NK-92 treated with Interleukin-12 subunit alpha and Interleukin-12 subunit beta, amount 100 ng/mL, for 24 hours (cell line): ENCODE measurements around the gene PKNOX2.

Experiments used
- DNase-seq: peaks from one replicate; lab custom pipeline; 2025; lab: John Stamatoyannopoulos, UW

The PKNOX2 gene

DNA sequence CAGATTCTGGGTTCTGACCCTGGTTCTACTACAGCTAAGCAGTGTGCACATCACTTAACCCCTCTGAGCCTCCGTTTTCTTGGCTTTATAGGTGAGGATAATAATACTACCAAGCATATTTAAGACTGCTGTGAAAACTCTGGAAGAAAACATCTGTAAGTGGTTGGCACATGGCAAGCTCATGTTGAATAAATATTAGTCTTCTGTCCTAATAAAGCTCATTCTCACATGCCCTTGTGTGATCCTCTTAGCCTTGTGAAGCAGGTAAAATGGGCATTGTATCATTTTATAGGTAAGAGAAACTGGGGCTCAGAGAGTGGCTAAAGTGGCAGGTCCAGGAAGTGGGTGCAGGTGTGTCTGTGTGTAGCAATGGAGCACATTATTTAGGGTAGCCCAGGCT, 8.5 kb downstream of the PKNOX2 start:
- DNase-seq = no peak

DNA sequence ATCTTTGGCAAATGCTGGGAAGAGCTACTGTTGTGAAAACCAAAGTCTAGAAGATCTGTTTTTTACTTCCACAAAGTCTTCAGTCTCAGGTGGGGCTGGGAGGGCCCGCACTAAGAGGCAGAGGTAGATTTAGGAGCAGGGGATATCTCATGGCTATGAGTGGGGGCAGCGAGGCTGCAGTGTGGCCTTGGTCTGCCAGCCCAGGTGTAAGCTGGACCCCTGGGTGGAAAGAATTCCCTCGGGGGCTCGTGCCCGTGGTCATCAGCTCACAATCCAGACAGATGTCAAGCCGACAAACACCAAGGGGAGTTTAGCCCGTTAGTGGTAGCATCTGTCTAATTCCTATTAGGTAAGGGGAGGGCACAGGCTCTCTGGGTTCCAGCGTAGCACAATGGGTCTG, 9.0 kb downstream of the PKNOX2 start:
- DNase-seq = no peak

DNA sequence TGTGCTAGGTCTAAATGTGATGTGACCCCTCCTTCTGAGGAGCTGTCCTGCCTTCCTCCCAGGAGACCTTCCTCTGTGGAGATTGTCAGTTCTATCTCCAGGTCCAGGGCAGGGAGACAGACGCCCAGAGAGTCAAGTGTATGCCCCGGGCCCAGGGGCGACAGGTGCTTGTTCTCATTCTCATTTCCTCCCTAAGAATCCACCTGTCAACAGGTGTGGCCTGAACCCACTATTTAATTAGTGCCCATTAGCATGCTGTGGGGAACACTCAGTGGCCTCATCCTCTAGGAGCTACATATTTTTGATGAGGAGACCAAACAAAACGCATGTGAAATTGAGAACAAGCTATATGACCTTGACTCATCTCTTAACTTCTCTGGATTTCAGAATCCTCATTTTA, 9.5 kb downstream of the PKNOX2 start:
- DNase-seq = no peak

DNA sequence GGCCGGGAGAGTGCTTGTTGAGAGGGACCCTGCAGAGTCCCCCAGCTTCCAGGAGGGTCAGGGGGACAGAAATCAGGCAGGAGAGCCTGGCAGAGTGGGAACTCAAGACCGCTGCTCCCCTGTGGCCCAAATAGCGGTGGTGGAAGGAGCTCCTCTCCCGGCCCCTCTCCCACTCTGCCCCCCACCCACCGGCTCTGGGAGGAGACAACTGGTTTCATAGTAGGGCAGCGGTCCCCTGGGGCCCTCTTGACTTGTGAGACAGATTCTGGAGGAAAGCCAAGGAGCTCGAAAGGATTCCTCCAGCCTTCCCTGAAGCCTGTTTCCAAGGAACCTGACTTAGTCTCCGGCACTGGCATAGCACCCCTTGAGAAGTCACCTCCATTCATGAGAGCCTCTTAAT, 10.1 kb downstream of the PKNOX2 start:
- no peak for DNase-seq

DNA sequence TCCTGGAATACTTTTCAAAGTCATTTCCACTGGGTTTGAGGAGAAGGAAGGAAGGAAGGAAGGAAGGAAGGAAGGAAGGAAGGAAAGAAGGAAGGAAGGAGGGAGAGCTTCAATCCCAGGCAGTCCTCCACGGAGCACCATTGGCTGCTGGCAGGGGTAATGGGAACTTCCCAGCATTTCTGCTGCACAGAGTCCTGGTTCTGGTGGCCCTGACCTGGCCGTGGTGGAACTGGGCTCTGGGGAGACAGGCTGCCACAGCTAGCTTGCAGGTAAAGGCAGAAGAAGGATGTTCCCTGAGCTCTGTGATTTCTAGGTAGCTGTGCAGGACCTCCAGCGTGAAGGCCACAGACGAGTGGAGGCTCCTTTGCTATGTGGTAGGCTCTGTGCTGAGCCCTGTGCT, 10.6 kb downstream of the PKNOX2 start:
- DNase-seq = no peak

DNA sequence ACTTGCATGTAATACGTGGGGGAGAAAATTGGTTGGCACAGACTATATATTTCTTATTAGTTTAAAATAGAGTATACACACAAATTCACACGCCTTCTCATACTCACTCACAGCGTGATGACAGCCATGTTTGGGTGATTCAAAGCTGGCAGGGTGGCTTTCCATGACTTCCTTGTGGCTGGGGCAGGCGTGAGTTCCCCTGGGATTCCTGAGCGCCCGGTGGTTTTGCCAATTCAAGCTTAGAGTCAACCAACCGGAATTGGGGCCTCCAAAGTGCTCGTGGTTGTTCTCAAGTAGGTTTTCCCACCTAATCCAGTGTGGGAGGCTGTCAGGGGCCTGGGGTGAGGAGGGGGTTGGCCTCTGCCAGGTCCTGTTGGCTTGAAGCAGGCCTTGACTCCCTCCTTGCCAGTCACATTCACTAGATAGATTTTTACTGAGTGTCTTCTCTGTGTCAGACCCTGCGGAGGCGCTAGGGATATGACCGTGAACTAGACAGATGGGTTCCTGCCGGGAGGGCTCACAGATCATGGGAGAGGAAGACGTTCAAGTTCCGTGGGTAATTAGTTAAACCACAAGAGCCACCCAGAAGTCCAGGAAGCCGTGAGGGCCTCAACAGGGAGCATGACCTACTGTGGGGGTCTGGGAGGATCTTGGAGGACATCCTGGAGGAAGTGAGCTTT, 11.5 kb downstream of the PKNOX2 start:
- DNase-seq = no peak

DNA sequence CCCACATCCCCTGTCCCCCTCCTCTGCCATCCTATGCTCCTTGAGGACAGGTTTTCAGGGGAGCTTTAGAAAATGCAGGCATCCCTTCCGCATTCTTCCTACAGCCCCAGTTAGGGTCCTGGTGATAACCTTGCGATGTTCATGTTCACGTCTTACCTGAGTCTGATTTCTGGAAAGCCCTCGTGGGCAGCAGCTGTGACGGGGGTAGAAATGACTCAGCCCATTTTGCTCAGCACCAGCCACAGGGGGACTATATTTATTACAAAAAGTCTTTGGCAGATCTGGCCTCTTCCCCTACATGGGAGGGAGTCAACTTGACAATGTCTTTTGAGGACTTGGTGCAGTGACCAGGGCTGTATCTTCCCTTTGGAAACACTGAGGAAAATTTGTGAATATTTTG, 12.3 kb downstream of the PKNOX2 start:
- DNase-seq = no peak

DNA sequence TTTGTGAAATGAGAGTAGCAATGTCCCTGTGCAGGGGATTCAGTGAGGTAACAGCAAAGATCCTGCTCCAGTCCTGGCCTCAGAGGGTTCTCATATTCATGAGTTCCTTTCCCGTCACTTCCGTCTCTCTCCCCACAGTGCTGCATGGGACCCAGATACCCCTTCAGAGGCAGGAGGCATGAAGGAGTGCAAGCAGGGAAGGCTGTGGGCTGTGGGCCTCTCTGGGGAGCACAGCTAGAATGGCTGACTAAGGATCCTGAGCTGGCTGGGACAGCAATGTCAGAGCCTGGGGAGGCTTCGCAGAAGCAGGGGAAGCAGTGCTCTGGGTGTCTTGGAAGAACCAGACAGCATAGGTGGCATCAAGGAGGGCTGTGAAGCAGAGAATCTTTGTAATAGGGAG, 13.0 kb downstream of the PKNOX2 start:
- no peak for DNase-seq

DNA sequence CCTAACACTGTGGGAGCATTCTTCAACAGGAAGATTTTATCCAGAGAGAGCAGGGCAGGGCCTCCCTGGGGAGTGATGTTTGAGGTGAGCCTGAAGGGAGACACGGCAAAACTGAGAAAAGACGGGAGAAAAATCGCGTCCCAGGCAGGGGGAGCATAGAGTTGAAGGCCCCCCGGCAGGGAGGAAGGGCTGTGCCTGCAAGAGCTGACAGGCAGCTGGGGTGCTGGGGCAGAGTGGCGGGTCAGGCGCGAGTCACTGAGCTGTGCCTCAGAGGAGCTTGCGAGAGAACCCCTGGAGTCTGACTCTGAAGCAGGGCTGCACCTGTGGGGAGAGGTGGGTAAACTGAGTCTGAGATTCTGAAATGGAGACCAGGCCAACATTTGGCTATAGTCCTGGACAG, 14.8 kb downstream of the PKNOX2 start:
- no peak for DNase-seq

DNA sequence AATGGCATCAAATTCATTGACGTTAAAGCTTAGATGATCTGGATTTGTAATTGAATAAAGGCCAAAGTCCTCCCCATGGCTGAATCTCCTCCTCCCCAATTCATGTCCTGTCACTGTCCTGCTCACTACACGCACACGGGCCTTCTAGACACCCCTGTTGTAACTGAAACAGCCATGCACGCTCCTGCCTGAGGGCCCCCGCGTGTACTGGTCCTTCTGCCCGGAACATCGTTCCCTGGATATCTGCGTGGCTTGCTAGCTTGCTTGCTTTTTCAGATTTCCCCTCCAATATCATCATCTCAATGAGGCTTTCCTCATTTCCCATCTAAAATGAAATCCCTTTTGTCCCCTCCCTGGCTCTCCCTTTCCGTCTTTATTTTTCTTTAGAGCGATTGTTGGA, 15.3 kb downstream of the PKNOX2 start:
- DNase-seq = no peak

DNA sequence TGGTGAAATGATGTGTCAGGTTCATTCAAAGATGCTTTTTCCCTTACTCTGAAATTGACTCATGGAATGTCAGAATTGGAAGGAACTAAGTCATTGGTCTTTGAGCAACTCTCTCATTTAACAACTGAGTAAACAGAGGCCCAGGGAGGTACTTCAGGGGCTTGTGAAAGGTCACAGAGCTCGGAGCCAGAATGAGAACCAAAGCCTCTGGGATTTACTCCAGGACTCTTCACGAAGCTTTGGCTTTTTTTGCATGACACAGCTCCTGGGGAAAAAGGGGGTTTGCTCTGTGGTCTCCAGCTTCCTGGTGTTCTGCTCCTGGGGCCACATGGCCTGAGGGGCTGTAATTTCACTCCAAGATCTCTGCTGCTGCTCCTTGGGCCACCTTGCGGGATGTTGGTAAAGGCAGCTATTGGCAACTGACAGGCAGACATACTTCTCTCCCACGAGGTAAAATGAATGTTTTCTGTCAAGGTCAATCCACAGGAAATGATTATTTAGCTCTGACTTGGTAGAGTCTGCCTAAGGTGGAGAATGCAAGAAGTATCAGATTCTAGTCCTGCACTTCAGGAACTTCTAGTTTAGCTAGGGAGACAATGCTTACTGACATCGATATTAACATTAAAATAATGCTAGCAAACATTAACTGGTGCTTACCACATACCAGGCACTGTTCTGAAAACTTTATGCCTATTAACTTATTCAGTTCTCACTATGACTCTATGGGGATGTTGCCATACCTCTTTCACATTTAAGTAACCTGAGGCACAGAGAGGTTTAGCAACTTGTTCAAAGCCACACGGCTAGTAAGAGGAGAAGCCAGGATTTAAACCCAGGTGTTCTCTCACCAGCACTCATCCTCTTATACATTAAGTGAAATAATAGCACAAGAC, 16.1 kb downstream of the PKNOX2 start:
- DNase-seq = no peak

DNA sequence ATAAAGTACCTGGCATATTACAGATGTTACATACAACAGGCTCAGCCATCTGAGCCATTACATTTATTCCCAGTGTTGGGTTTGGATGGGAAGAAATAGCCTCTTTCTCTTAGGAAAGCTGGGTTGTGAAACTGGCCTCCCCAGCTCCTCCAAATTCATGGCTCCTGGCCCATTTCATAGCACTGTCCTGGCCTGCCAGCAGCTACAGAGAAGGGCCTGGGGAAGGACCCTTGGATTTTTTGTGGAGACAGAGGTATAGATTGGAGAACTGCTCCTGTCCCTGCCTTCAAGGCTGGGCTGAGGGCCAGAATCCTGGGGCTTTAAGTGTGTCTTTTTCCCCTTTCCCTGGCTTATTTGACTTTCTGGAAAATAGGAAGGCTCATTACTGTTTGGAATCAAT, 18.0 kb downstream of the PKNOX2 start:
- no peak for DNase-seq

DNA sequence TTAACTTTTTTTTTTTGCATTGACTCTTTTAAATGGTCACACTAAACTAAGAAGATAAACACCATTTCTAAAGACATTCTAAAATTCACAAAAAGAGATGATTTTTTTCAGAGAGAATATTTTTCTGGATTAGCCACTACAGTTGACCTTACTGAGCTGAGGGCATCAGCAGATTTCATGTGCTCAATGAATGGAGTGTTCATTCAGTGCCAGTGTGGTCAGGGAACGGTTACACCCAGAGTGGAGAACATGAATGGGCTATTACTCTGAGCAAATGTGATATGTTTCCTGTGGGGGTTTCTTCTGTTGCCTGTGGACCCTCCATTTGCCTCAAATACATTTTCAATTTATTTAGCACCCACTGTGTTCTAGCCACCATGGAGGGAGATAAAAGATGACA, 19.1 kb downstream of the PKNOX2 start:
- no peak for DNase-seq

DNA sequence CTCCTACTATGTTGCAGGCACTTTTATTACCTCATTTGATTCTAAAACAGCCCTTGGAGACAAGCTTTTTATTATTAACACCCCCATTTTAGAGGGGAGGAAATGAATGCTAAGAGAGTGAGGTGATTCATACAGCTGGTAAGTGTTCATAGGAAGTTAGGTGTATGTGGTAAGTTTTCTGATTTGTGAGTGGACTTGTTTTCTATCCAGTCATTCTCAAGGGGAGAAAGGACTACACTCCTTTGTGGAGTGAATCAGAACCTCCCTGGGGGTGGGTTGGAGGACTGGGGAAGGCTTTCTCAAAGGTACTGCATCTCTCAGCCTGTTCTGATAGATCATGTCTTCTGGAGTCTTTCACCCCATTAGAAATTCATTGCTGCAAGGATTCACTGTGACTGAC, 23.5 kb downstream of the PKNOX2 start:
- DNase-seq = no peak

DNA sequence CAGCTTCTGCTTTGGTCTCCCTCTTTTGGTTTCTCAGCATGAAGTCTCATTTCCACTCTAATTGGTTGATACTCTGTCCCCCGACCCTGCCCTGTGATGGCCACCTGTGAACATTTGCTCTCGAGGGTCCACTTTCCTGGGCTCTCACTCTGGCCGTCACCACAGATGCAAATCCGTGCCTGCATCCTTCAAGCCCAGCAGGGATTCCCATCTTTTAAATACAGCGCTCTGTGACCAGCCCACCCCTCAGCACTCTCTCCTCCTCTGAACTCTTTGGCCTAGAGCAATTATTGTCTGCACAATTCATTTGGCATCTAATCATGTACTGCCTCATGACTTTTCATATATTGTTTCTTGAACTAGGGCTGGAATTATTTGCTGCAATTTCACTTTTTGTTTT, 26.0 kb downstream of the PKNOX2 start:
- no peak for DNase-seq

DNA sequence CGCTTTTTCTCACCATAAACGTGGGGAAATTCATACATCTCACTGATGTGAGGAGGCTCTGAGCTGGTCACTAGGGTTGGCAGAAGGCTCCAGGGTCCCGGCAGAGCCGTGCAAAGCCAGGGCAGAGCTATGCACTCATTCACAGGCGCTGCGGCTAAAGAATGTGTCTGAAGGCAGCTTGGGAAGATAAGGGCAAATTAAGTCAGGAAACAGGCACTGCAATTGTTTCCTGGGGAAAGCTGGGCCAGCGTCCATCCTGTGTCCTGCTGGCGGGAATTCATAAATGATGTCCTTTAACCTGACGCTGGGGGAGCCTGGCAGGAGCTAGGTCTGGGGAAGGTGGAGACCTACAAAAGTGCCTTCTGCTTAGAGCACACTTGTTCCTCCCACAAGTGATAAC, 27.6 kb downstream of the PKNOX2 start:
- DNase-seq = no peak

DNA sequence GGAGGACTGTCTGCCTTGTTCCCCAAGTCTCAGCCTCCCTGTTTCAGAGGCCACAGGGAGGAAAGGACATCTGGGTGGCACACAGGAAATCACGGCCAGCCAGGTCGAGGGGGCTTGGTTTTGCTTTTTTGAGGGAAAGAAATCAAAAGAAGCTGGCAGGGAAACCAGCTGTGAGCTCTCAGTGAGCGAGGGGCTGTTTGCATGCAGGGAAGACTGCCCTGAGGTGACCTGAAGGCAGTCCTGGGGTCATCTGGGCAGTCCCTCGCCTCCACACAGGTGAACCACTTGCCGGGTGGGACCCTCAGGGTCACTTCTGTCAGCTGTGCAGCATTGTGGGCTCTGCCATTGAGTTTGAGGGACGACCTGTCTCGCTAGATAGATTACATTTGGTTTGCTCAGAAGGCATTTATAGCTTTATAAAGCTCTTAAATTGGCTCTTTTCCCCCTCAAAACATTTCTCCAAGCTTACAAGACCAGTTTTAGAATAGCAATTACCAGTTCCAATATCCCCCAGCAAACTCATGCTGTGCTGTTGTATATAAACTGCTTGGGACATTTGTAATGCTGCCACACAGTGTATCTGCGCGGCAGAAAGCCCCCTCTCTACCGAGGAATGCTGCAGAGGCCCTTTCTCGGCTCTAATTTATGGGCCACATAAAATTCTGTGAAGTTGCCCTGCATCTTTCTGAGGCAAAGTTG, 28.3 kb downstream of the PKNOX2 start:
- DNase-seq = no peak

DNA sequence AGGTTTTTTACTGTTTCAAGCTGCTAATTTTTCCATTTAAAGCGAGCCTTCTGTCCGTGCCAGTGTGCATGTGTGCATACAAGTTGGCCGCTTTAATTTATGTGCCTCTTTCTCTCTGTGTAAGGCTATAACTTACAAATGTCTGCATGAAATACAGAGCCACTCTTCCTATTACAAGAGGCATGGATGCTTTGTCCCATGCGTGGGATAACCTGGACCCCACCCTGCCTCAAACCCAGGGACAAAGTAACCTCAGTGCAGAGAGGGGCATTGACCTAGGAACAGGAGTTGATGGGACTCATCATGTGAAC, 28.8 kb downstream of the PKNOX2 start:
- DNase-seq = no peak

DNA sequence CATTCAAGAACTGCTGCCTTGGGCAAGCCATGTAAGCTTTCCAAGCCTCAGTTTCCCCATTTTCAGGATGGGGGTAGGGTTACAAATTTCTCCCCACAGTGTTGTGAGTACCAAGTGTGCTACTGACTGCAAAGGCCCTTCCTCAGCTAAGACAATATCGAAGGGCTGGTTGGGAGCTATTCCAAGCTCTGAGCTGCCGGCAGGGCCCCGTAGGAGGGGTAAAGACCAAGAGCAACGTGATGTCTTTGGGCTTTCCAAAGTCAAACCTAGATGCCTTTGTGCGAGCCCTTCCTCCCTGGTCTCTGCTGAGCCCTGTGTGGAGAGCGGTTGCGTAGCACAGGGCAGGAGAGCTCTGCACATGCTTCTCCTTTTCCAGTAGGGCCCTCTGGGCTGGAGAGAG, 29.3 kb downstream of the PKNOX2 start:
- DNase-seq = no peak

DNA sequence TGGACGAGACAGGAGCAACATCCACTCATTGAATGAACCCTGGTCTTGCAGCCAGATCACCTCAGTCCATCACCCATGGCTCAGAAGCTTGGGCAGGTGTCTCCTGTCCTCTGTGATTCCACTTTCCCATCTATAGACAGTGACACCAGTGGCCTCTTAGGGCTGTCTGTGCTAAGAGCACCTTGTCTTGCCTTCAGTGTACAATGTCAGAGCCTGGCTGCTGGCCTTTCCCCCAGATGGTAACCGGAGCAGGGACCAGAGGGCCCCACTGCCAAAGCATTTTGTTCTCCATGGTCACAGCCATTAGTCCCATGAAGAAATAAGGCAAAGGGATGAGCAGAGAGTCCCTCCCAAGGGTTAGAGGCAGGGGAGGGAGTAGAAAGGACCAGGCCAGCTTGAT, 35.4 kb downstream of the PKNOX2 start:
- no peak for DNase-seq

DNA sequence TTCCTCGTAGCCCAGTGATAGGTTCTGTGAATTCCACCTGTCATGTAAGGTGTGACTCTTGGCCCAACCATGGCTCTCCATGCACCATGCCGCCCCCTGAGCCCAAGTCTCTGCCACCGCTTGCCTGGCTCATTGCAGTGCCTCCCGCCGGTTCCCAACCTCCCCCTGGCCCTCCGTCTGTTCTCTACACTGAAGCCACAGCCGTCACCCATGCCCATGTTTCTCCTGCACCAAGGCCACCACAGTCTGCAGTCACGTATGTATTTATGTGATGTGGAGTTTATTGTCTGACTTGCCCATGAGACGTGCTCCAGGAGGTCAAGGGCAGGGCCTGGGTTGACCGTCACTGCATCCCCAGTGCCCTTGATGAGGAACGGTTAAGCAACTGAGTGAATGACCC, 35.9 kb downstream of the PKNOX2 start:
- DNase-seq = no peak

DNA sequence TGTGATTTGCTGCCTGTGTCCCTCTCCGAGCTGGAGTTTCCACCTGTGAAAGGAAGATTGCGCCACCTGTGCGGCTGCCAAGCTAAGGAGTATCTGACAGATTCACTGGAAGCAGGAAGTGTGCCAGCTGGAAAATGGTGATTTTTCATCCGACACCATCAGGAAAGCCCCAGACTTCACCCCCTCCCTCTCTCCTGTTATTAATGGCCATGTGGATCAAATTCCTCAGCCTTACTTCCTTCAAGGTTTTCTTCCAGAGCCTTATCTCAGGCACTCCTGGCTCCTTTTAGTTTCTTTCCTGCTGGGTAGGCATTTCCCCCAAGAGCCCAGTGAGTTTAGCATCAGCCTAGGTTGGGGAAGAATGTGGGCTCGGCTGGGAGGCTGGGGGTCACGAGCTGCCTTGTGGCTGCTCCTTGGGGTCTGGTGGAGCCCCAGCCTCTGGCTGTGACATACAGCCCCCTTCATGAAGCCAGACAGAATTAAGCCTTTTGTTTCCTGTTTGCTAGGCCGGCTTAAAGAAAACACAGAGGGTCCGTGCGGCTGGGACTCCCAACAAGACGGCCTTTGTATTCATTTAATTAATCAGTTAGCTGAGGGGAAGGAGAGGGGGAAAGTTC, 37.1 kb downstream of the PKNOX2 start:
- no peak for DNase-seq

DNA sequence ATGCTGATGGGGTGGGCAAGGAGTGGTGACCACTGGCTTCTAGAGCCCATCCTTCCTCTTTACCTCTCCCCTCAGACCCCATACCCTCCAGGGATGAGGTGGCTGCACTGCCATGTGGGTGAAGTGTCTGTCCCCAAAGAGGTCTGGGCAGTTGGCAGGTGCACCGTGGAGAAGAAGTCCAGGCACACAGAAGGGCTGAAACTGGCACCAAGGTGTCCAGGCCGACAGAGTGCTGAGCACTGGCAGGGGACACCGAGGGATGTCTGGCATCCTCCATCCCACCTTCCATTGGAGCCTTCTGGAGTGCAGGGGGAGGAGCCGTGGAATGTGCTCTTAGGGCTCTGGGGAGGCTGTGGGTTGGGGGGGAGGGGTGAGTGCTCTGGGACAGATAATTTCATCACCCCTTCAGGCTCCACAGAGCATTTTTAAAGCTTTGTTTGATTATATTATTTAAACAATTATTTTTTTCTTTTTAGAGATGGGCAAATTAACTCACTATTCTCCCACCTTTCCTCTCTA, 37.9 kb downstream of the PKNOX2 start:
- DNase-seq = no peak
